HG03432 (cell line): ENCODE data around the gene ITGA11.
A peak's percentile ranks its signal among the peaks of the same experiment; 100 is the strongest.

Experiments
- ATAC-seq: cut with Tn5 transposase; IDR thresholded peaks from one replicate; pipeline ENCODE4 v1.9.1; 2021; ENCODE audit warnings: mild to moderate bottlenecking, moderate library complexity; ENCODE audit not compliant: unreplicated experiment

Gene ITGA11

DNA sequence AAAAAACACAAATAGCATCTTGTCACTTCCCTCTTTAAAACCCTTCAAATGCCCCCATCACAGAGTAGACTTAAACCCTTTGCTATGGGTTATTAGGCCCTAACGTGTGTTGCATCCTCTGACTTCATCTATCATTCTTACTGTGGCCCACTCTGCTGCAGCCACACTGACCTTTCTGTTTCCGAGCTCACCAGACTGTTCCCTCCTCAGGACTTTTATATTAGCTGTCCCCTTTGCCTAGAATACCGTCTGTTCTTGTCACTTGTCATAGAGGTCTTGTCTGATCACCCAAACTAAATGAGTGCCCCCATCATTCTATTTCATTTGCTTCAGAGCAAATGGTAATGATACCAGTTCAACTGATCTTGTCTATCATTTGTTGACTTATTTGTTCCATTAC lies 155.3 kb downstream of the ITGA11 start:
- ATAC-seq, result no peak

- ATAC-seq, result no peak
Observed at GRCh38 chr15:68275165-68275746, 156.7 kb downstream of the ITGA11 start.

GRCh38 chr15:68274201-68274848 lies 157.6 kb downstream of the ITGA11 start:
- ATAC-seq, result no peak

DNA sequence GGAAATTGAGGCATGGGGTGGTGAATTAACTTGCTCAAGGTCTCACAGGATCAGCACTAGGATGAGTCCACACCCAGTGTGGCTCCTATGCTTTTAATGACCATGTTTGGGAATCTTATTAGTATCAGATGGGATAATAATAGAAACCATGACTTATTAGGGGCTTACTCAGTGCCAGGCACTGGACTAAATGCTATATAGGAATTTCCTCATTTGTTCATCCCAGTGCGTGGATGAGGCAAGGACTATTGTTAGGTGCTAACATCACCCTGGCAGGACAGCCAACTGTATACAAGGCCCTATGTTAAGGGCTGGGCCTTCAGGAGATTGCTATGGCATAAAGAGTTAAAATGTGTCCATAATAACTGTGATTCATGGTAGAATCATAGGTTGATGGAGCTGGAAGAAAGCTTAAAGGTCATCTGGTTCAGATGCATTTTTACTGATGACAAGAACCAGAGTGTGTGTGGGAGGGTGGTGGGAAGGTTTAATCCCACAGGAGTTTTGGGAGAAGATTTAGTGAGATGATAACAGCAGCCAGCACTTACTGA lies 159.2 kb downstream of the ITGA11 start:
- no peak for ATAC-seq

DNA sequence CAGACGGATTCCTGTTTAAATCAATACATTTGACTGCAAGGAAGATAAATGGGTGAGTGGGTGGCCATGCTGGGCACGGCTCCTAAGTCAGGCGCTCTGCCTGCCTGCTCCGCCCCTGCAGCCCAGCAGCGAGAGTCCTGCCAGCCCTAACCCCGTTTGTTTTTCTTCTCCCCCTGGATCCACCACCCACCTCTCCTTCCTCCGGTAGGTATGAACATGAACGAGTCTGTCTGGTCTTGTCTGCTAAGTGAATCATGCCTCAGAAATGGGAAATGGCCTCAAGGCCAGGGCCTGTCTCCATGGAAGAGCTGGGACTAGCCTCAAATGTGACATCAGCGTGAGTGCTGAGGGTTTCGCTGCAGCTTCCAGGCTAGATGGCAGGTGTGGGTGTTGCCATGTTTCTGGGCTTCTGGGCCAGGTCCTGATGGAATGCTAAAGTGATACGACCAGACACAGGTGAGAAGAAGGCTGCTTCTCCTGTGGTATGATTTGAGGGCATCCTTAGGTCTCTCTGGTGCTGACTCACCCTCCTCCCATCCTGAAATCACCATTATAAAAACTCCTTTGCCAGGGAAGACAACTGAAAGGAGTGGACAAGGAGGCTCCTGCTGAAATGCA lies 160.0 kb downstream of the ITGA11 start:
- ATAC-seq, result no peak

DNA sequence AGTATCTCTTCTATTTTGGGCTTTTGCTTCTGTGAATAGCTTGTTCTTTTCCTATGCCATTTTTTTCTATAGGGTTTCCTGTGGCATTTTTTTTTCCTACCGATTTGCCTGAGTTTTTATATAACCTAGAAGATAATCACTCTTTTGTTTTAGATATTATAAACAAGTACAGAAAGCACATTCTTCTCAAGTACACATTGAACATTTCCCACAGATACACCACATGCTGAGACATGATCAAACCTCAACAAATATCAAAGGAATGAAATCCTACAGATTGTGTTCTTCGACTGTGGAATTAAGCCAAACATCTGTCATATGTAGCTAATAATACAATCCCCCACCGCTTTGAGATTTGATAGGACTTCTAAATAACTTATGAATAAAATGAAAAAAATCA lies 163.6 kb downstream of the ITGA11 start:
- ATAC-seq, result no peak

DNA sequence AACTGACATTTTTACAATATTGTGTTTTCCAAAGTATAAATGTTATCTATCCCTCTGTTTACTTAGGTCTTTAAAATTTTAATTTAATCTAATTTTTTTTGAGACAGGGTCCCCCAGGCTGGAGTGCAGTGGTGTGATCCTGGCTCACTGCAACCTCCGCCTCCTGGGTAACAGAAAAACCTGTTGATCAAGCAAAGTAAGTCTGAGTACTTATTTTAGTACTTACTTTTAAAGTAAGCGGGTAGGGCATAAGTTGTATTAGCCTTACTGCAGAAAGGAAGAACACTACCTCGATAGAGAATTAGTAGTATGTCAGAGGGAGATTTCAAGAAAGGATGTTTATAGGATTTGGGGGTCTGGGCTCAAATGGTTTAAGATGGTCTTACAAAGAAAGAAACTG lies 166.3 kb downstream of the ITGA11 start:
- no peak for ATAC-seq

DNA sequence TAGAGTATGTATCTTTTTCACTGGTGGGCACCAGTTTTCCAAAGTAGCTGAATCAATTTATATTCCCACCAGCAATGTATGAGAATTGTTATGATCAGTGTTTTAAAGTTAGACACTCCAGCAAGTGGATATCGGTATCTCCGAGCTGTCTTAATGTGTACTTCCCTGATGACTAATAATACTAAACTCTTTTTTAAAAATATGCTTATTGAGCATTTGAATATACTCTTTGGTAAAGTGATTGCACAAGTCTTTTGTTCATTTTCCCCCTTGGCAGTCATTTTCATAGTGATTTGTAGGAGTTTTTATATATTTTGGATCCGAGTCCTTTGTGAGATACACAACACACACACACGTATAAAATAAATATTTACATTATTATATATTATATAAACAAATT lies 166.9 kb downstream of the ITGA11 start:
- ATAC-seq, result no peak

DNA sequence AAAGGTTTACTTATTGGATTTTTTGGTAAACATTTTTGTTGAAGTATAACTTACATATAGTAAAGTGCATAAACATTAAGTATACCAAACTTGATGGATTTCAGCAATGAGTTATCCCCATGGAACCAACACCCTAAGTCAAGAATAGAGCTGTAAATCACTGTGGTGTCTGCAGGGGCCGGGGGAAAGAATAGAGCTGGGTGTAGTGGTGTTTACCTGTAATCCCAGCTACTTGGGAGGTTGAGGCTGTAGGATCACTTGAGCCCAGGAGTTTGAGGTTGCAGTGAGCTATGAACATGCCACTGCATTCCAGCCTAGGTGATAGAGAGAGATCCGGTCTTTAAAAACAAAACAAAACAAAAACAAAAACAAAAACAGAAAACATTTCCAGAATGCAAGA lies 167.7 kb downstream of the ITGA11 start:
- no peak for ATAC-seq

DNA sequence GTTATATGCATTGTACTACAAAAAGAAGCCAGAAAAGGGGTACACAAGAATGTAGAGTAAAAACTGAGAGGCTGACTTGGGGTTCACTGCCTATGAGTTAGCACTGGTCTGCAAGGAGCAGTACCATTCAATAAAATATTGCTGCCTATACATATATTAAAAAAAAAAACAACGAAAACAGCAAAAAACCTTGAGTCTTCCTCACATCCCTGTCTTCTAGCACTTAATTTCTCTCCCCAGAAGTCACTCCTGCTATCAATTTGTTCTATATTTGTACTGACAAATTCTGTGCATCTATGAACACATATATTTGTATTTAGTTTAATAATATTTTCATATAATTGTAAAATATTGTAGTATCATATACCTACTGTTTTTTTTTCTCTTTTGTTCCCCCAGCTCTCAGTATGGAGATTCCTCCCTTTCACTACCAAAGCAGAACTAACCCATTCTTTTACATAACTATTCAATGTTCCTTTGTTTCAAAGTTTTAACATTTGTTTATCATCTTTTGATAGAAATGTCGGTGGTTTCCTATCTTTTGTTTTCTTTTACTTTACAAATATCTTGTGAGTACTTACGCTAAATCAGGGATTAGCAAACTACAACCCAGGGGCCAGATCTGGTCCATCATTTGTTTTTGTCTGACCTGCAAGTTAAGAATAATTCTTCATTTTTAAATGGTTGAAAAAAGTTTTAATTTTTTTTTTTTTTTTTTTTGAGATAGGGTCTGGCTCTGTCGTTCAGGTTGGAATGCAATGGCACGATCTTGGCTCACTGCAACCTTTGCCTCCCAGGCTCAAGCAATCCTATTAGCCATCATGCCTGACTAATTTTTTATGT lies 169.2 kb downstream of the ITGA11 start:
- no peak for ATAC-seq

DNA sequence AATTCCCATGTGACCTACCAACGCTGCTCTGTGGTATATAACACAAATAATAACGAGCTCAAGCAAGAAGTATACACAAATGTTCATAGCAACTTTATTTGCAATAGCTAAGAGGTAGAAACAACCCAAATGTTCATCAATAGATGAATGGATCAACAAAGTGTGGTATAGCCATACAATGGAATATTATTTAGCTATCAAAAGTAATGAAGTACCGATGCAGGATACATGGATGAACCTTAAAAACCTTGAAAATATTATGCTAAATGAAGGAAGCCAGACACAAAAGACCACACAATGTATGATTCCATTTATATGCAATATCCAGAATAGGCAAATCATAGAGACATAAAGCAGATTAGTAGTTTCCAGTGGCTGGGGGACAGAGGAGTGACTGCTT lies 170.0 kb downstream of the ITGA11 start:
- no peak for ATAC-seq

DNA sequence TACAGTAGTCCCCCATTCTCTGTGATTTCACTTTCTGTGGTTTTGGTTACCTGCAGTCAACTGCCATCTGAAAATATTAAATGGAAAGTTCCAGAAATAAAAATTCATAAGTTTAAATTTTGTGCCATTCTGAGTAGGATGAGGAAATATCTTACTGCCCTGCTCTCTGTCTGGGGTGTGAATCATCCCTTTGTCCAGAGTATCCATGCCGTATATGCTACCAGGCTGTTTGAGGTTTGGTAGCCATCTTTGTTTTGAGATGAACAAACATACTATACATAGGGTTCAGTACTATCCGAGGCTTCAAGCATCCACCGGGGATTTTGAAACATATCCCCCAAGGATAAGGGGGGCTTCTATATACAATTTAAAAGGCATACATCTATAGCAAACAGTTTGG lies 170.7 kb downstream of the ITGA11 start:
- no peak for ATAC-seq

DNA sequence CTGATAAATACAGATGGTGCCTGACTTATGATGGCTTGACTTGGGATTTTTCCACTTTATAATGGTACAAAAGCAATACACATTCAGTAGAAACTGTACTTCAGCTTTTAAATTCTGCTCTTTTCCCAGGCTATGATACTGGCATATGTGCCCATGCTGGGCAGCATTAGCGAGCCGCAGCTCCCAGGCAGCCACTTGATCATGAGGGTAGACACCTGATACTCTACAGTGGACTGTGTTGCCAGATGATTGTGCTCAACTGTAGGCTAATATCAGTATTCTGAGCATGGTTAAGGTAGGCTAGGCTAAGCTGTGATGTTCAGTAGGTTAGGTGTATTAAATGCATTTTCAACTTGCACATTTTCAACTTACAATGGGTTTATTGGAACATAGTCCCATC lies 172.1 kb downstream of the ITGA11 start:
- ATAC-seq, result no peak

- no peak for ATAC-seq
Observed at GRCh38 chr15:68258692-68259091, 173.3 kb downstream of the ITGA11 start.

GRCh38 chr15:68256675-68257450 lies 175.1 kb downstream of the ITGA11 start:
- peak; percentile 60 for ATAC-seq

DNA sequence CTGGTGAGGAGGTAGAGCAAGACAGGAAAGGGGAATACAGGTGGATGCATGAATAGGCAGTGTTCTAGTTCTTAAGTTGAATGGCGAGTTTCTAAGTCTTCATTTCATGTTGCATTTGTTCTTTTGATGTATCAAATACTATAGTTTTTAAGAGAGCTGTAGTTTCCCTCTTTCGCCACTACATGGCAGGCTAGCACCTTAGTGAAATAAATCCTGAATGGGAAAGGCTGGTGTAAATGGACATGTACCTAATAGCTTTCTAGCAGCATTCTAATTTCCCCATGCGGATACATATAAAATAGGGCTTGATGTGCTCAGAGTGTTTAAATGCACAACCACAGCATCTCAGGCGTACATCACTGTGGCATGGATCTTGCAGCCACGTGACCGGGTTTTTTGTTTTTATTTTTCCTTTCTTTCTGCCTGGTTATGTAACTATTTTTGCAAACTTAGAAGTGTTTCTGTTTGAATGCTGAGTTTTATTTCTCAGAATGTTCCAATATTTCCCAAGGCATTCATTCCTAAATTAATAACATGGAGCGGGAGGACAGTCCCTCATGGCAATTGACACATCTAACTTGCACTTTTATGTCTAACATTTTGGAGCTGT lies 178.9 kb downstream of the ITGA11 start:
- no peak for ATAC-seq

DNA sequence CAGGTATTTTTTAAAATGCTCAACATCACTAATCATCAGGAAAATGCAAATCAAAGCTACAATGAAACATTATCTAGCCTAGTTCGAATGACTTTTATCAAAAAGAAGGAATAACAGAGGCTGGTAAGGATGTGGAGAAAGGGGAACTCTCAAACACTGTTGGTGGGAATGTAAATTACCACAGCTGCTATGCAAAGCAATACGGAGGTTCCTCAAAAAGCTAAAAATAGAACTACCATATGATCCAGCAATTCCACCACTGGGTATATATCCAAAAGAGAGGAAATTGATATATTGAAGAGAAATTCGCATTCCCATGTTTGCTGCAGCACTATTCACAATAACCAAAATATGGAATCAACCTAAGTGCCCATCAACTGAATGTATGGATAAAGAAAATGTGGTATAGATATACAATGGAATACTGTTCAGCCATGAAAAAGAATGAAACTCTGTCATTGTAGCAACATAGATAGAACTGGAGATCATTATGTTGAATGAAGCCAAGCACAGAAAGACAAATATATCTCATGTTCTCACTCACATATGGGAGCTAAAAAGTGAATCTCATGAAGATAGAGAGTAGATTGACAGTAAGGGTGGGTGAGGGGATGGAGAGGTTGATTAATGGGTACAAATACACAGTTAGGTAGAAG lies 182.8 kb downstream of the ITGA11 start:
- no peak for ATAC-seq
